ENCODE results near the gene PRMT3.
"Not testable (repeated sequence)": the region's sequence is repeated elsewhere in the genome, so short reads cannot be mapped to it uniquely, and the experiment has no call there.

The PRMT3 gene

GRCh38 chr11:20518323-20518834 is 130.9 kb downstream of the PRMT3 start:
- no peak for DNase-seq

GRCh38 chr11:20522536-20522935 is 135.0 kb downstream of the PRMT3 start:
- DNase-seq: no peak

DNA sequence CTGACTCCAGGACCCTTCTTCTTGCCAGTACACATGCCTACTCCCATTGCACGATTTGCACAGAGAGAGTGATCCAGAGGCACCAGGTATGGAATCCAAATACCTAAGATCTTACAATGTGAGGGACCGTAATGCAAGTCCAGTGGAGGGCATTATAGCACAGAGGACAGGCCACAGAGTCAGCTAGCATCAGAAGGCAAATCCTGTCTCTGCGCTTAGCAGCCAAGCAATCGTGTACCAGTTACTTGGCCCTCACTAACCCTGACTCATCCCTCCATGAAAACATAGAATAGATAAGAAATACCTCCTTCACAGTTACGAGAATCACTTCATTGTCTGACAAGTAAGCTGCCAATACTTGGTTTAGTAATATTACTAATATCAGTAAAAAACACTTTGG is 142.2 kb downstream of the PRMT3 start:
- DNase-seq: no peak

GRCh38 chr11:20530942-20531703 is 143.6 kb downstream of the PRMT3 start:
- DNase-seq: no peak

GRCh38 chr11:20535271-20535881 is 147.9 kb downstream of the PRMT3 start:
- DNase-seq: no peak

DNA sequence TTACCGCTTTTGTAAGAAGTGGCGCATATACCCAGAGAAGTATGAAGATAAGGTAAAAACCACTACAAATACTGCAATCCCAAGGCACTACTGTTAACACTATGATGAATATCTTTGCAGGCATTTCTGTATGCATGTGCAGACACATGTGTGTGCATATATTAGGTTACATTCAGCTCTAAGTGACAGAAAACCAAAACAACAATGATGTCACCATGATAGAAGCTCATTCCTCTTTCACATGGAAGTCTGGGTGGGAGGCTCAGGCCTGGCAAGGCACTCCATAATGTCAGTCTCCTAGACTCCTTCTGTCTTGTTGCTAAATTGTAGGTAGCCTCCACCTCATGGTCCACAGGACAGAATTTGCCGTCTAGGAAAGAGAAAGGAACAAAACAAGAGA is 148.8 kb downstream of the PRMT3 start:
- no peak for DNase-seq

- no peak for DNase-seq
Observed at GRCh38 chr11:20536784-20537183, 149.3 kb downstream of the PRMT3 start.

GRCh38 chr11:20541503-20541902 is 154.0 kb downstream of the PRMT3 start:
- DNase-seq: no peak

GRCh38 chr11:20544603-20545237 is 157.2 kb downstream of the PRMT3 start:
- DNase-seq: no peak

GRCh38 chr11:20547411-20547810 is 159.9 kb downstream of the PRMT3 start:
- DNase-seq: no peak

DNA sequence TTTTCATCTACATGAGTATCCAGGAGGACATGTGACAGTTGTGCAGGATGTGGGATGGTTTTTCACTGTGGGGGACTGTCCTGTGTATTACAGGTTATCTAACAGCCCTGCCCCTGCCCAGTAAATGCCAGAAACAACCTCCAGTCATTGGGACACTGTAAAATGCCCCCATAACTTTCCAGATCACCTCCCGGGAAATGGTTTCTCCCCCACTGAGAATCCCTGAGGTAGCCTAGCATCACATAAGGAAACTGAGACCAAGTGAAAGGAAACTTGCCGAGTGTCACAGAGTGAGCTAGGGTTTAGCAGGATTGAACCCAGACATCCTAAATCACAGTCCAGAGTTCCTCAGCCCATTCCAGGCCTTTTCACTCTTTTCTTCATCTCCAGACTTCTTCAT is 163.6 kb downstream of the PRMT3 start:
- DNase-seq: no peak

DNA sequence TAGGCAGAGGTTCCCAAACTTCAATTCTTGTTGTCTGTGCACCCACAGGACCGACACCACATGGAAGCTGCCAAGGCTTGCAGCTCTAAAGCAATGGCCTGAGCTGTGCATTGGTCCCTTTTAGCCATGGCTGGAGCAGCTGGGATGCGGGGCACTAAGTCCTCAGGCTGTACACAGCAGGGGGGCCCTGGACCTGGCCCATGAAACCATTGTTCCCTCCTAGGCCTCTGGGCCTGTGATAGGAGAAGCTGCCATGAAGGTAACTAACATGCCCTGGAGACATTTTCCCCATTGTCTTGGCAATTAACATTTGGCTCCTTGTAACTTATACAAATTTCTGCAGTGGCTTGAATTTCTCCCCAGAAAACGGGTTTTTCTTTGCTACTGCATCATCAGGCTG is 168.3 kb downstream of the PRMT3 start:
- DNase-seq: no peak

DNA sequence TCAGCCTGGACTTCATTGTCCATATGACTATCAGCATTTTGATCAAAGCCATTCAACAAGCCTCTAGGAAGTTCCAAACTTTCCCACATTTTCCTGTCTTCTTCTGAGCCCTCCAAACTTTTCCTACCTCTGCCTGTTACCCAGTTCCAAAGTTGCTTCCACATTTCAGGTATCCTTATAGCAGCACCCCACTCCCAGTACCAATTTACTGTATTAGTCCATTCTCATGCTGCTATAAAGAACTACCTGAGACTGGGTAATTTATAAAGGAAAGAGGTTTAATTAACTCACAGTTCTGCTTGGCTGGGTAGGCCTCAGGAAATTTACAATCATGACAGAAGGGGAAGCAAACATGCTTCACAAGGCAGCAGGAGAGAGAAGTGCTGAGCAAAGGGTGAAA is 168.9 kb downstream of the PRMT3 start:
- DNase-seq: not testable (repeated sequence)

GRCh38 chr11:20558741-20559140 is 171.2 kb downstream of the PRMT3 start:
- no peak for DNase-seq
